HepG2 (cell line): ENCODE data around the gene PDS5B. TPM values are rescaled to one million over a fixed set of nuclear protein-coding genes. Genes with fewer than 3 reads are reported as not detected.

Experiments used
- GLI4 ChIP-seq: sonication (generic); formaldehyde crosslinking; IDR thresholded peaks from 2 replicates; pipeline ENCODE4 v1.5.1; 2020; ENCODE audit warnings: missing genetic modification reagents, mild to moderate bottlenecking, moderate library complexity, borderline replicate concordance
- PCBP1 ChIP-seq: fragments of 200-400 bp; formaldehyde crosslinking; IDR thresholded peaks from 2 replicates; pipeline ENCODE4 v1.6.1; 2017; ENCODE audit warnings: mild to moderate bottlenecking, low read depth, low read length, borderline replicate concordance
- TOE1 ChIP-seq: sonication (generic); formaldehyde crosslinking; IDR thresholded peaks from 2 replicates; pipeline ENCODE4 v1.4.0; 2020; ENCODE audit warnings: mild to moderate bottlenecking, missing genetic modification reagents
- ZFX ChIP-seq: sonication (generic); formaldehyde crosslinking; IDR thresholded peaks from 2 replicates; pipeline ENCODE4 v1.4.0; 2020; ENCODE audit warnings: mild to moderate bottlenecking, low read depth, missing genetic modification reagents, moderate library complexity
- ZKSCAN1 ChIP-seq: fragments of 150-350 bp; IDR thresholded peaks from 2 replicates; pipeline ENCODE4 v1.6.1; 2014; ENCODE audit warnings: low read length
- ZNF280D ChIP-seq: sonication (generic); formaldehyde crosslinking; IDR thresholded peaks from 2 replicates; pipeline ENCODE4 v1.5.1; 2020; ENCODE audit warnings: mild to moderate bottlenecking, missing genetic modification reagents
- polyA plus RNA-seq, 8 experiments: library from polyadenylated mRNA; depleted of rRNA in 3 of 8; stranded (reverse) in 7 of 8; unstranded in 1 of 8; fragments of >200 nt; fragmentation: Illumina TruSeq in 4 of 8; extraction: Trizol in 4 of 8; gene quantifications; 2 replicates each; pipeline versions ENCODE4 v1.2.1 to v1.2.3, GENCODE V29; 2011 to 2016; ENCODE audit warnings: low read depth in 4 of 8, missing spikeins in 1 of 8, mixed read lengths in 1 of 8; ENCODE audit not compliant: insufficient read depth in 1 of 8
- total RNA-seq, 5 experiments: library from RNA; depleted of rRNA; stranded (reverse); fragments of >200 nt; fragmentation: Illumina TruSeq; extraction: Trizol; gene quantifications; 2 replicates each; pipeline ENCODE4 v1.2.3, GENCODE V29; 2016; ENCODE audit warnings: low read depth in 1 of 5
- TF ChIP-seq, protein P1 (sequence below): sonication (generic); formaldehyde crosslinking; IDR thresholded peaks from 2 replicates; pipeline ENCODE4 v1.4.0; 2020; ENCODE audit warnings: missing genetic modification reagents
- TF ChIP-seq, protein P2 (sequence below): sonication (generic); formaldehyde crosslinking; IDR thresholded peaks from 2 replicates; pipeline ENCODE4 v1.4.0; 2020; ENCODE audit warnings: low read depth, mild to moderate bottlenecking, missing genetic modification reagents

Gene PDS5B
- total and polyA plus RNA-seq, 2 of the 13 experiments (the other 11 are each of a cell fraction or from before 2014, with no cell fraction given): 5.8 to 24.6 TPM

DNA sequence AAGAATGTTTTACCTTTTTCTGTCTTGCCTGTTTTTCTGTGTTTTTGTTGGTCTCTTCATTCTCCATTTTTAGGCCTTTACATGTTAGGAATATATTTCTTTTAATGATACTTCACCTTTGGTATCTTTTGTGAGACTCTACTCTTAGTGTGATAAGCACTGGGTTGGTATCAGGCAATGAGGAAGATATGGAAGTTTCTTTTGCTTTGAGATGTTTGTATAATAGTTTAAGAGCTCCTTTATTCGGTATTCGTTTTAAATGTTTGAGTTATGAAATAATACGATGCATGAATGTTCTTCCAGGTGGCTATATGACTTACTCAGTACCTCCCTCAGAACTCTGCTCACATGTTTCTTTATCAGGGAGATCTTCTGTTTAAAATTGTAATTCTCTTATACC, 144.8 kb downstream of the PDS5B start (continued):
- TF ChIP-seq PCBP1 (no peak), TOE1 (no peak), ZNF280D (CRISPR knock-in tag) (no peak), GLI4 (CRISPR knock-in tag) (no peak), ZKSCAN1 (no peak), ZFX (CRISPR knock-in tag) (no peak)
- TF ChIP-seq, protein P1, sequence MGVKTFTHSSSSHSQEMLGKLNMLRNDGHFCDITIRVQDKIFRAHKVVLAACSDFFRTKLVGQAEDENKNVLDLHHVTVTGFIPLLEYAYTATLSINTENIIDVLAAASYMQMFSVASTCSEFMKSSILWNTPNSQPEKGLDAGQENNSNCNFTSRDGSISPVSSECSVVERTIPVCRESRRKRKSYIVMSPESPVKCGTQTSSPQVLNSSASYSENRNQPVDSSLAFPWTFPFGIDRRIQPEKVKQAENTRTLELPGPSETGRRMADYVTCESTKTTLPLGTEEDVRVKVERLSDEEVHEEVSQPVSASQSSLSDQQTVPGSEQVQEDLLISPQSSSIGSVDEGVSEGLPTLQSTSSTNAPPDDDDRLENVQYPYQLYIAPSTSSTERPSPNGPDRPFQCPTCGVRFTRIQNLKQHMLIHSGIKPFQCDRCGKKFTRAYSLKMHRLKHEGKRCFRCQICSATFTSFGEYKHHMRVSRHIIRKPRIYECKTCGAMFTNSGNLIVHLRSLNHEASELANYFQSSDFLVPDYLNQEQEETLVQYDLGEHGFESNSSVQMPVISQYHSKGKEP (CRISPR knock-in tag): no peak
- TF ChIP-seq, protein P2, sequence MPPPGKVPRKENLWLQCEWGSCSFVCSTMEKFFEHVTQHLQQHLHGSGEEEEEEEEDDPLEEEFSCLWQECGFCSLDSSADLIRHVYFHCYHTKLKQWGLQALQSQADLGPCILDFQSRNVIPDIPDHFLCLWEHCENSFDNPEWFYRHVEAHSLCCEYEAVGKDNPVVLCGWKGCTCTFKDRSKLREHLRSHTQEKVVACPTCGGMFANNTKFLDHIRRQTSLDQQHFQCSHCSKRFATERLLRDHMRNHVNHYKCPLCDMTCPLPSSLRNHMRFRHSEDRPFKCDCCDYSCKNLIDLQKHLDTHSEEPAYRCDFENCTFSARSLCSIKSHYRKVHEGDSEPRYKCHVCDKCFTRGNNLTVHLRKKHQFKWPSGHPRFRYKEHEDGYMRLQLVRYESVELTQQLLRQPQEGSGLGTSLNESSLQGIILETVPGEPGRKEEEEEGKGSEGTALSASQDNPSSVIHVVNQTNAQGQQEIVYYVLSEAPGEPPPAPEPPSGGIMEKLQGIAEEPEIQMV: no peak
- TF ChIP-seq, all 625 proteins: peak for 0
